ENCODE data around the gene CNTNAP2.
"Not testable (repeated sequence)": the region's sequence is repeated elsewhere in the genome, so short reads cannot be mapped to it uniquely, and the experiment has no call there.

Gene CNTNAP2

DNA sequence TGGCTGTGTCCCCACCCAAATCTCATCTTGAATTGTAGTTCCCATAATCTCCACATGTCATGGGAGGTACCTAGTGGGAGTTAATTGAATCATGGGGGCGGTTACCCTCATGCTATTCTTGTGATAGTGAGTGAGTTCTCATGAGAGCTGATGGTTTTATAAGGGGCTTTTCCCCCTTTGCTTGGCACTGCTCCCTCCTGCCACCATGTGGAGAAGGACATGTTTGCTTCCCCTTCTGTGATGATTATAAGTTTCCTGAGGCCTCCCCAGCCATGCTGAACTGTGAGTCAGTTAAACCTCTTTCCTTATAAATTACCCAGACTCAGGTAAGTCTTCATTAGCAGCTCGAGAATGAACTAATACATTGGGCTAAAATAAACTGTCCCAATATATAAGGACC, 1482.1 kb downstream of the CNTNAP2 start:
- DNase-seq, result not testable (repeated sequence)

DNA sequence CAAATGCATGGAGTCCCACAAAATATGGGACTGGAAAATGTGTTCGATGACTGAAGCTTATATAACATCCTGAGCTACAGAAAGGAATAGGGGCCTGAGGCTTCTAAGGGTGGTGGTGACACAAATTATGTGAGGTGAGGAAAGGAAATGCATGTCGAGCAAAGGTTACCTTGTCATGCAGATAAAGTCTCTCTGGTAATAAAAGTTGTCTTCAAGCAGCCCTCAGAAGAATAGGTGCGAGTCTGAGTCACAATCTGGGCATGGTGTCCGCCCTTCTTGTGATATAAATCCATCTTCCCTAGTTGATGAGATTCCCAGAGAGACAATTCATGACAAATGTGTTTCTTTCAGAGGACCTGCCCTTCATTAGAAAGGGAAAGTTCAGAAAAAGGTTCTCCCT, 1488.7 kb downstream of the CNTNAP2 start:
- DNase-seq, result no peak

- DNase-seq, result no peak
Measured at GRCh38 chr7:147607157-147607800, 1490.7 kb downstream of the CNTNAP2 start.

DNA sequence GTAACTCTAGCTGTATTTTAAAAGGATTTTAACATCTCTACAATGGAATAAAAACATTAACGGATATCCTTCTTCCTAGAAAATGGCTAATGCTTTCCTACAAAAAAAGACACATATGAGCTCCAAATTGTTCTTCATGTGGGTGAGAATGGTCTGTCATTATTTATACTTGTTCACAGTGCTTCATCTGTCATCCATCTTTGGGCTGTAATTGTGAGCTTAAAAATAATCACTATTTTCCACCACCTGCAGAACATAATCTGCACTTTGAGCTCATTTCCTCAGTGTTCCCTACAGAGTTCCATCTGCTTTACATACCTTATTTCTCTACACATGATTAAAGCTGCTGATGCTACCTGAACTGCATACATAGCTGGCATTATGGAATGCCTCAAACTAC, 1494.8 kb downstream of the CNTNAP2 start:
- DNase-seq, result no peak

DNA sequence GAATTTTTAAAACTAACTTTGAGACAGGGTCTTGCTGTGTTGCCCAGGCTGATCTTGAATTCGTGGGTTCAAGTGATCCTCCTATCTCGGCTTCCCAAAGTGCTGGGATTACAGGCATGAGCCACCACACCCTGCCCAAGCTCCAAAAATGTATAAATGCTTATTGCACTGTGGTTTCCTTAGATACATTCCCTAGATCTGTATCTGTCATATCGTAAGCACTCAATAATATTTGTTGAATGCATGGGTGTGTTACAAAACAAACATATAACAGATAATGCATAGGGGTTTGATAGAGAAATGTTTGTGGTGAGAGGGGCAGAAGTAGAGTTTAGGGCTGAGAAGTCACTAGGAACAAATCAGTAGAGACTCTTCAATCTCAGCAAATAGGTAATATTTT, 1518.7 kb downstream of the CNTNAP2 start:
- no peak for DNase-seq

GRCh38 chr7:147636553-147636952, 1520.0 kb downstream of the CNTNAP2 start:
- DNase-seq, result no peak

DNA sequence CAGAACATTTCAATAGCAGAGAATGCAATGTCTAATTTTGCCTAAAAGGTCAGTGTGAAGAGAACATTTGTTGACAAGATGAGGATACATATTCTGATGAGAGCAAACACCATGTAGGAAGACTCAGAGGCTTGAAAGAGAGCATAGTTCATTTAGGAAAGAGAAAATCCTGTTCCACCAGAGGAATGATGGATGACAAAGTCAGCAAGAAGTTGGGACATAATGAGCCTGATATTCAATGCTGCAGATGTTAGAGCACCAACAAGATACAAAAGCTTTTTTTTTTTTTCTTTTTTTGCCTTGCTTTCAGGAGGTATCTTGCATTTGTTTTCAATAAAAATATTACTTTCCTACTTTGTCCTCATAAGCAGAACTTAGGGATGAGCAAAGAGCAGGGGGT, 1522.0 kb downstream of the CNTNAP2 start:
- no peak for DNase-seq

- DNase-seq, result no peak
Measured at GRCh38 chr7:147639037-147639436, 1522.4 kb downstream of the CNTNAP2 start.

GRCh38 chr7:147639751-147640150, 1523.2 kb downstream of the CNTNAP2 start:
- DNase-seq, result no peak

GRCh38 chr7:147640821-147641220, 1524.2 kb downstream of the CNTNAP2 start:
- DNase-seq, result no peak

GRCh38 chr7:147646568-147646967, 1530.0 kb downstream of the CNTNAP2 start:
- no peak for DNase-seq

- DNase-seq, result no peak
Measured at GRCh38 chr7:147650991-147651390, 1534.4 kb downstream of the CNTNAP2 start.

DNA sequence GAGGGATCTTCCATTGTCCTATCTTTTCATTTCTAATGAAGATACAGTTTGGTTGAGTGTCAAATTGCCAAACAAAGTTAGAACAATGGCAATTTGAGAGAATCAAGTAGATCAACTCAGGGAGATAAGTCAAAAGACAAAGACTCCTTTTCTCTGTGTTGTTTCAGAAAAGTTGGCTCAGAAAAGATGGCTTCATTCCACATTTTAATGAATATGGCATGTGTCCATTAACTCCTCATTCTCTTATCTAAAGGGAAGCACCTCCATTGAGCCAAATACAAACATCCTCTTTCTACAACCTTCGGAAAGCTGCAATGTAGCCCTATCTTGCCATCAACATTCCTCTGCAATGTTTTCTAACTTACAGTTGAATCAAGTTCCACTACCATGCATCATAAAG, 1535.0 kb downstream of the CNTNAP2 start:
- DNase-seq, result no peak

DNA sequence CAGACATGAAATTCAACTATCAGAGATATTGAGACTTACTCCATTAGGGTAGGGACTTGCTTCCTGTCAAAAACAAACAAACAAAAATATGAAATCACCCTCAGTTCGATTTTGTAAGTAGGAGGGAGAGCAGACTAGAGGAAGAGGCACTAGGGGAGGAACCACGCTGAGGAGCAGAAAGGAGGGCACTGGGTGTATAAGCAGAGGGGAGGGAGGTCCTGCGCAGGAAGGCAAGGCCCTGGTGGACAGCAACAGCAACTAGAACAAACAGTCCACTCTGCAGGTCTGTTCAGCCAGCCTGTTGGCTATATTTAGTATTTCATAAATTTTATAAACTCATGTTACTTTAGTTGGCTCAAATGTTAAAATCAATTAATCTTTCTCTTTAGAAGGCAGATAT, 1536.9 kb downstream of the CNTNAP2 start:
- no peak for DNase-seq

DNA sequence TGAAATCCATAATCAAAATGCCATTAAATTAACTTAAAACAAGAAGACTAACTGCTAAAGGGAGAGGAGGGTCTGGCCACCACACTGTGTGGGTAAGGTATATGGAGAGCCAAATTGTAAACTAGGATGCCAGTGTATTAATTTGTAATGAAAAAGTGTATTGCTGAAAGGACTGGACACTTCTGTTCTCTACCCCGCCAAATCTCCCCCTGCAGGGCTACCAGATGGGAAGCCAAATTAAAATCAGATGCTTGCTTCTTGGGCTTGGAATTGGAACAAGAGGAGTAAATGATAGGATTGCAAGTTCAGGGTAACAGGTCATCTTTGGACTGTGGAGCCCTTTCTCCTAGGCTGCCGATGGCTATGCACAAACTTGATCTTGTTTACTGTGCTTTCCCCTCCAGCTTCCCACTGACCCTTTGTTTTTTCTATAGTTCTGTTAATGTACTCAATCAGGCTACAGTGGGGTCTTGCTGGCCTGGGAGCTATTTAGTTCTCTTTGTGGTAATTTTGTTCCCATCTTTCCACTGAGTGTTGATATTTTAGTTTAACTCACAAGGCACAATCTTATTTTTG, 1541.9 kb downstream of the CNTNAP2 start:
- no peak for DNase-seq

DNA sequence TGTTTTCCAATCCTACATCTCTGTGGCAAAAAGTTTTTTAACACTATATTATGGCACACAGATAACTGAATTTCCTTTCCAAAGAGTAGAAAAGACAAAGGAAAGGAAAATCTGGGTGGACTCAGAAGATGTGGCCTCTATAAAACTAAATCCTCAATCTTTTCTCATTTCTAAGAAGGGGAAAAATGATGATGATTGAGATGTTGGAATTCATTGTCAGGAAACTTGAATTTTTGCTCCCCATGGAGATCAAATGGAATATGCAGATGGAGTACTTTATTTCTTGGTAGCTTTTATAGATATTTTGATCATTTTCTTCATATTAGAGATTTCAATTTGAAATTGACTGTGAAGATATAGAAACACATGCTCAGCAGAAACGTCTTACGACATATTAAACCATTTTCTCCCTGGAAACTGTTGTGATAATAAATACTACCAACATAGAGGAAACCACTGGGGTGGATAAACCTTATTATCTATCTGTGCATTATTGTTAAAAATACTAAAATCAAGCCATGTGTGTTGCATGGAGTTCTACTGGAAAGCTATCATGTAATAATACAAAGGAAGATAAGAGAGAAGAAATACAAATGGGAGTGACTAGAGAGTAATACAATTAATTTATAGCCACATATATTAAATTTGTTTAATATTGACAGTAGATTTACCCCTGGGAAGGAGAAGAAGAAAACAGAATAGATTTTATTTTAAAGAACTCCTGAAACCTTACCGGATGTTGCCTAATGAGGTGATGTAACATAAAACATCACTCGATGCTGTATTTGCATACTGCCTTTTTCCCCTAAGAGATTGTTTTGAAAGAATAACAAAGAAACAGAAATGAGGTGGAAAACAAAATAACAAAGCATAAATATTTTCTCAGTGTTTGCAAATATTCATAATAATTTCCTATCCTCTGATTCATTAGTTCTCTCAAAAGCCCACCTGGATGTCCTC, 1542.7 kb downstream of the CNTNAP2 start:
- DNase-seq, result no peak

GRCh38 chr7:147664541-147664940, 1547.9 kb downstream of the CNTNAP2 start:
- DNase-seq, result no peak

GRCh38 chr7:147670759-147671158, 1554.2 kb downstream of the CNTNAP2 start:
- no peak for DNase-seq

- no peak for DNase-seq
Measured at GRCh38 chr7:147674705-147675104, 1558.1 kb downstream of the CNTNAP2 start.

- DNase-seq, result no peak
Measured at GRCh38 chr7:147678943-147679342, 1562.3 kb downstream of the CNTNAP2 start.

DNA sequence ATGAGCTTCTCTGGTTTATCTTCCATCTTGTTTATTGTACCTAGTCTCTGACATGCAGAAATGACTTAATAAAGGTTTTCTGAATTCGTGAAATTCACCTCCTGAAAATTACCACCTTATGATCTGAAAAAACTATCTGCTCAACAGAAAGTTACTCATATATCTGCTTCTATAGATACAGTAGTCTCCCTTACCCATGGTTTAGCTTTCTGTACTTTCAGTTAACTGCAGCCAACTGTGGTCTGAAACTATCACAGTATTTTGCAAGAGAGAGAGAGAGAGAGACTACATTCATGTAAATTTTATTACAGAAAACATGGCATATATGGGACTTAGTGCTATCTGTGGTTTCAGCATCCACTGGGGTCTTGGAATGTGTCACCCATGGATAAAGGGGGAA, 1564.9 kb downstream of the CNTNAP2 start:
- no peak for DNase-seq

- DNase-seq, result no peak
Measured at GRCh38 chr7:147700702-147701101, 1584.1 kb downstream of the CNTNAP2 start.

DNA sequence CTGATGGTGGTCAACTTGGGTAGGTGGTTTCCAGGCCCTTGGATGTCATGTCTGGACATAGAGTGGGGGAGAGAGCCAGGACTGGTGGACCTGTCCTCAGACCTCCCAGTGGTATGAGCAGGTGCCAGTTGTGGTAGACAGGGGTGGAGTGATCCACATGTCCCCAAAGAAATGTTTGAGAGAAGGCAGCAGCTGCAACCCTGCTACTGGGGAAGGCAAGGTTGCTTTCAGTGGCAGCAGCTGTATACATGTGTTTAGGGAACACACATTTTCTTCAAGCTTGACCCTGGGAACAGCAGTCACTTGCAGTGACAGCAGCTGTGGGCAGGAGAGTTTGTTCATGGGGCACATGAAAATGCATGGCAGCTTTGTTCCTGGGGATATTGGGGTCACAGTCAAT, 1591.3 kb downstream of the CNTNAP2 start:
- no peak for DNase-seq

- no peak for DNase-seq
Measured at GRCh38 chr7:147708871-147709270, 1592.3 kb downstream of the CNTNAP2 start.
